SH-SY5Y (cell line): ENCODE data around the gene USP6NL.

Experiments used
- GATA2 ChIP-seq: IDR thresholded peaks from 2 replicates; pipeline ENCODE4 v1.6.1; 2011; ENCODE audit warnings: mild to moderate bottlenecking, low read depth, low read length
- GATA3 ChIP-seq: IDR thresholded peaks from 2 replicates; pipeline ENCODE4 v1.6.1; 2011; ENCODE audit warnings: low read depth, mild to moderate bottlenecking, low read length, moderate library complexity

DNA sequence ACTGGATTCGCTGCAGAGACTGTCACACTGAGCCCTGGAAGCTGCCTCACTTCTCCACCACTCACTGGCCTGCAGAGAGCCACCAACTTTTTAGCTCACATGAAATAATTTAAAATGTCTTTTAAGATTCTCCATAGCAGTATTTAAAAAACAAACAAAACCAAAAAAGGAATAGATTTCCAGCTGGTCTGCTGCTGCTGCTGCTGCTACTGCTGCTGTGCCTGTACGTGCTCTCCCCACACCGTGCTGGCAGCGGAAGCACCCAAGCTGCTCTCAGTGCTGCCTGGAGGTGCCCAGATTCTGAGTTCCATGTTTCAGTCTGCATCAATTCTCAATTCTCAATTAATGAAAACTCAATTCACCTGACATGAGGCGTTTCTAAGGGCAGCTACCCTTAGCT is 146.0 kb downstream of the USP6NL start:
- no peak for TF ChIP-seq GATA2
- TF ChIP-seq GATA3, result no peak
